GM12878 (cell line): ENCODE results near the gene CNTNAP2. TPM values are rescaled to one million over a fixed set of nuclear protein-coding genes. Genes with fewer than 3 reads are reported as not detected.

Experiments
- ATAC-seq: fragments of 200-7000 bp; cut with Tn5 transposase; 3 replicates; pipeline ENCODE4 v1.9.1; 2020; ENCODE audit warnings: mild to moderate bottlenecking, moderate library complexity
- BruUV-seq: library from RNA; stranded (reverse); fragments of 400-500 nt; replicated peaks from 2 replicates; lab custom pipeline; 2021; lab: Mats Ljungman, UMichigan
- CTCF ChIA-PET: fragments of 300-600 bp; sonication (Branson Sonifier 250); formaldehyde crosslinking; extraction: SDS; loops from one replicate; lab custom pipeline; 2021; ENCODE audit warnings: inconsistent platforms; lab: Yijun Ruan, JAX
- POLR2A ChIA-PET: fragments of 350-600 bp; formaldehyde crosslinking; extraction: SDS; loops from one replicate; lab custom pipeline; 2021; ENCODE audit warnings: inconsistent platforms; lab: Charles Lee
- RAD21 ChIA-PET: fragments of 300-600 bp; sonication (Branson Sonifier 250); formaldehyde crosslinking; loops from one replicate; lab custom pipeline; 2023; ENCODE audit warnings: antibody characterized with exemption; ENCODE audit not compliant: unreplicated experiment; lab: Charles Lee
- SMC1A ChIA-PET: fragments of 300-600 bp; sonication (Branson Sonifier 250); formaldehyde crosslinking; loops from one replicate; lab custom pipeline; 2023; ENCODE audit not compliant: unreplicated experiment, uncharacterized antibody; lab: Charles Lee
- DNase-seq: peaks from one replicate; pipeline ENCODE4 v3.0.0-alpha.2; 2011; ENCODE audit warnings: low read depth, low spot score
- FAIRE-seq: peaks from 3 replicates; lab custom pipeline; 2011; peaks lifted over from hg19 to GRCh38; lab: Jason Lieb, UNC
- H2AFZ ChIP-seq: 2 replicates; pipeline ENCODE4 v1.6.0; 2011; ENCODE audit warnings: low read depth, low read length, control low read depth; ENCODE audit not compliant: control insufficient read depth
- H3K27ac ChIP-seq: 2 replicates; pipeline ENCODE4 v1.5.1; 2011; ENCODE audit warnings: control low read depth; ENCODE audit not compliant: control insufficient read depth, insufficient read depth
- H3K27me3 ChIP-seq, 2 experiments: replicated peaks in 1 of 2; 2 replicates each; pipeline versions ENCODE4 v1.6.0 to v1.6.1; 2011; ENCODE audit warnings: low read length in 1 of 2; ENCODE audit not compliant: control insufficient read depth in 2 of 2, insufficient read depth in 2 of 2
- H3K36me3 ChIP-seq, 2 experiments: 2 replicates each; pipeline ENCODE4 v1.5.1; 2011; ENCODE audit warnings: low read length in 1 of 2; ENCODE audit not compliant: control insufficient read depth in 2 of 2, insufficient read depth in 2 of 2
- H3K4me1 ChIP-seq: 2 replicates; pipeline ENCODE4 v1.6.1; 2011; ENCODE audit warnings: mild to moderate bottlenecking, low read length, moderate library complexity, mixed read lengths; ENCODE audit not compliant: control insufficient read depth, insufficient read depth
- H3K4me2 ChIP-seq: 2 replicates; pipeline ENCODE4 v1.6.0; 2011; ENCODE audit warnings: control low read depth; ENCODE audit not compliant: control insufficient read depth, insufficient read depth
- H3K4me3 ChIP-seq: fragments of 200-600 bp; sonication (generic); 2 replicates; pipeline ENCODE4 v1.5.1; 2016
- H3K79me2 ChIP-seq: 2 replicates; pipeline ENCODE4 v1.6.0; 2011; ENCODE audit warnings: low read length; ENCODE audit not compliant: control insufficient read depth, insufficient read depth
- H3K9ac ChIP-seq: 2 replicates; pipeline ENCODE4 v1.8.0; 2011; ENCODE audit warnings: low read length, control low read depth, mixed read lengths; ENCODE audit not compliant: control insufficient read depth, insufficient read depth
- H3K9me3 ChIP-seq: replicated peaks from 3 replicates; pipeline ENCODE4 v1.5.1; 2011; ENCODE audit warnings: mild to moderate bottlenecking, low read length; ENCODE audit not compliant: control insufficient read depth, insufficient read depth
- H4K20me1 ChIP-seq: 2 replicates; pipeline ENCODE4 v1.6.0; 2011; ENCODE audit not compliant: control insufficient read depth, insufficient read depth
- BCL11A ChIP-seq: IDR thresholded peaks from 2 replicates; pipeline ENCODE4 v1.6.1; 2011; ENCODE audit warnings: low read depth, low read length
- CEBPZ ChIP-seq: fragments of 150-350 bp; IDR thresholded peaks from 2 replicates; pipeline ENCODE4 v1.6.1; 2016; ENCODE audit warnings: low read depth, low read length
- CHD4 ChIP-seq: fragments of 200-600 bp; sonication (generic); IDR thresholded peaks from 2 replicates; pipeline ENCODE4 v1.6.1; 2016; ENCODE audit warnings: mild to moderate bottlenecking
- IKZF1 ChIP-seq: fragments of 450-650 bp; conservative IDR thresholded peaks from 2 replicates; pipeline ENCODE4 v1.6.1; 2017; ENCODE audit warnings: antibody characterized with exemption, mild to moderate bottlenecking
- PKNOX1 ChIP-seq: fragments of 450-650 bp; IDR thresholded peaks from 2 replicates; pipeline ENCODE4 v1.6.1; 2016; ENCODE audit warnings: mild to moderate bottlenecking
- ZSCAN29 ChIP-seq: fragments of 450-650 bp; IDR thresholded peaks from 2 replicates; pipeline ENCODE4 v1.6.1; 2017; ENCODE audit warnings: mild to moderate bottlenecking, moderate library complexity
- WGBS: methylation state at CpG from one replicate; pipeline ENCODE4 v1.1.6; 2016; ENCODE audit warnings: low lambda C conversion rate; ENCODE audit not compliant: insufficient replicate concordance, insufficient coverage; ENCODE audit errors: missing lambda C conversion rate; 5-methylcytosine and 5-hydroxymethylcytosine counted together
- in situ Hi-C: fragments of 300-500 bp; cut with MboI; formaldehyde crosslinking; loops from 9 replicates; pipeline ENCODE4 v1.14.3; 2018; ENCODE audit warnings: mixed read lengths
- intact Hi-C: fragments of 100-400 bp; cut with micrococcal nuclease; formaldehyde crosslinking; loops from one replicate; pipeline ENCODE4 v1.14.2; 2022; ENCODE audit not compliant: unreplicated experiment
- polyA plus RNA-seq, 11 experiments: library from polyadenylated mRNA; depleted of rRNA in 4 of 11; unstranded in 6 of 11; stranded (reverse) in 5 of 11; fragments of >200 nt; fragmentation: Nextera tagmentation in 4 of 11; fragmentation: Illumina TruSeq in 1 of 11; extraction: Ambion mirVana in 4 of 11; extraction: Trizol in 1 of 11; gene quantifications; 1 replicate in 1 of 11; 2 replicates in 10 of 11; pipeline versions ENCODE4 v1.2.1 to v1.2.3, GENCODE V29; 2011 to 2016; ENCODE audit warnings: inconsistent platforms in 2 of 11, missing spikeins in 2 of 11, low read depth in 1 of 11
- total RNA-seq, 4 experiments: library from RNA; depleted of rRNA in 3 of 4; stranded (reverse); fragments of >200 nt in 3 of 4; fragmentation: Illumina TruSeq in 1 of 4; extraction: Trizol in 1 of 4; gene quantifications; 2 replicates each; pipeline versions ENCODE4 v1.2.1 to v1.2.3, GENCODE V29; 2013 to 2021

Gene CNTNAP2
- total and polyA plus RNA-seq, 10 of the 15 experiments (the other 5 are each of a cell fraction or from before 2014, with no cell fraction given), result 0.03 to 0.08 (median 0.03) TPM; not detected in 7

GRCh38 chr7:148337246-148337965 lies 2220.8 kb downstream of the CNTNAP2 start:
- Histone ChIP-seq H3K4me2 (no peak overlapping the region), H3K36me3 (no peaks in the 10 kb centered on the region), H3K9ac (no peak overlapping the region), H2AFZ (no peak overlapping the region), H3K4me1 (no peaks in the 10 kb centered on the region), H3K27me3 (peaks cover 4 to 25% of the 10 kb centered on the region in 2 experiments; a peak in 3 of 4 replicates), H3K9me3 (no peaks in the 10 kb centered on the region), H3K4me3 (no peak overlapping the region), H4K20me1 (no peaks in the 10 kb centered on the region), H3K27ac (no peak overlapping the region), H3K79me2 (no peaks in the 10 kb centered on the region)
- ATAC-seq (no peak), DNase-seq (no peak), FAIRE-seq (no peak)
- ChIA-PET CTCF (interaction anchor here (0.7 kb wide), 1 partner anchor 211 kb away, joined by 3 read pairs; no protein-coding TSS in a partner anchor), POLR2A (no interaction called here), SMC1A (no interaction called here), RAD21 (no interaction called here)
- in situ Hi-C loops (no loop called here), intact Hi-C loops (no loop called here)
- TF ChIP-seq CEBPZ, result no peak
- TF ChIP-seq ZSCAN29, result no peak
- TF ChIP-seq BCL11A, result no peak
- no peak for TF ChIP-seq CHD4
- TF ChIP-seq PKNOX1, result no peak
- TF ChIP-seq IKZF1, result no peak
- 33% methylated on average over 11 of the region's 11 CpGs for WGBS
- no TSS peak for BruUV-seq
